GM23338 (cell line): ENCODE measurements around the gene FNDC10.

ENCODE experiments used
- CREB1 ChIP-seq: fragments of 250-450 bp; sonication (Bioruptor Pico); IDR thresholded peaks from 2 replicates; pipeline ENCODE4 v1.5.0; 2020; ENCODE audit warnings: low read depth, mild to moderate bottlenecking, moderate library complexity
- CTCF ChIP-seq, 2 experiments: fragments of 200-600 bp in 1 of 2; sonication (generic) in 1 of 2; conservative IDR thresholded peaks; 2 replicates each; pipeline versions ENCODE4 v1.5.1 to v1.6.1; 2016 to 2017; ENCODE audit warnings: antibody characterized with exemption in 2 of 2, low read depth in 2 of 2, mild to moderate bottlenecking in 2 of 2, moderate library complexity in 1 of 2
- EZH2 ChIP-seq: fragments of 200-600 bp; sonication (generic); IDR thresholded peaks from one replicate; pipeline ENCODE4 v1.8.0; 2017; ENCODE audit warnings: antibody characterized with exemption, mild to moderate bottlenecking, low read depth; ENCODE audit not compliant: unreplicated experiment
- EZH2phosphoT487 ChIP-seq: fragments of 200-600 bp; sonication (generic); IDR thresholded peaks from one replicate; pipeline ENCODE4 v1.8.1; 2018; ENCODE audit warnings: antibody characterized with exemption; ENCODE audit not compliant: unreplicated experiment
- JUNB ChIP-seq: IDR thresholded peaks from one replicate; pipeline ENCODE4 v1.6.1; 2016; ENCODE audit warnings: antibody characterized with exemption; ENCODE audit not compliant: unreplicated experiment
- NANOG ChIP-seq: IDR thresholded peaks from 2 replicates; pipeline ENCODE4 v1.6.1; 2016; ENCODE audit warnings: antibody characterized with exemption, borderline replicate concordance
- POLR2AphosphoS5 ChIP-seq: IDR thresholded peaks from 2 replicates; pipeline ENCODE4 v1.6.1; 2016; ENCODE audit warnings: antibody characterized with exemption, low read depth
- REST ChIP-seq: IDR thresholded peaks from one replicate; pipeline ENCODE4 v1.6.1; 2018; ENCODE audit warnings: antibody characterized with exemption; ENCODE audit not compliant: unreplicated experiment
- STAT1 ChIP-seq: IDR thresholded peaks from one replicate; pipeline ENCODE4 v1.6.1; 2016; ENCODE audit warnings: antibody characterized with exemption; ENCODE audit not compliant: unreplicated experiment
- ZNF114 ChIP-seq: fragments of 250-450 bp; sonication (Bioruptor Pico); IDR thresholded peaks from 2 replicates; pipeline ENCODE4 v1.5.0; 2020; ENCODE audit warnings: mild to moderate bottlenecking, moderate library complexity

- no peak for TF ChIP-seq CTCF (conservative IDR thresholded peaks at IDR 0.05; ENCODE audit: low read depth in 2 of 2)
- TF ChIP-seq ZNF114 (CRISPR knock-in tag): no peak
- TF ChIP-seq EZH2: no peak
- no peak for TF ChIP-seq POLR2AphosphoS5
- no peak for TF ChIP-seq CREB1 (CRISPR knock-in tag)
- no peak for TF ChIP-seq REST
- TF ChIP-seq EZH2phosphoT487: no peak
- no peak for TF ChIP-seq NANOG
- TF ChIP-seq STAT1: no peak
- TF ChIP-seq JUNB: no peak
These were observed 32.6 kb downstream of the FNDC10 start for GRCh38 chr1:1567152-1567875.
